Ishikawa (cell line): ENCODE measurements around the gene RRAS2.
A peak's percentile ranks its signal among the peaks of the same experiment; 100 is the strongest.

Experiments
- CEBPB ChIP-seq: IDR thresholded peaks from 2 replicates; pipeline ENCODE4 v1.6.1; 2012
- CREB1 ChIP-seq: IDR thresholded peaks from 2 replicates; pipeline ENCODE4 v1.6.1; 2012; ENCODE audit warnings: low read depth
- EP300 ChIP-seq: IDR thresholded peaks from 2 replicates; pipeline ENCODE4 v1.6.1; 2012; ENCODE audit warnings: borderline replicate concordance
- FOXM1 ChIP-seq: IDR thresholded peaks from 2 replicates; pipeline ENCODE4 v1.6.1; 2012; ENCODE audit warnings: low read depth, borderline replicate concordance
- NFIC ChIP-seq: IDR thresholded peaks from 2 replicates; pipeline ENCODE4 v1.6.1; 2012
- RAD21 ChIP-seq: IDR thresholded peaks from 2 replicates; pipeline ENCODE4 v1.6.1; 2012; ENCODE audit warnings: low read depth
- TAF1 ChIP-seq: IDR thresholded peaks from 2 replicates; pipeline ENCODE4 v1.6.1; 2012; ENCODE audit warnings: low read depth, mild to moderate bottlenecking
- TEAD4 ChIP-seq: IDR thresholded peaks from 2 replicates; pipeline ENCODE4 v1.6.1; 2012
- YY1 ChIP-seq: IDR thresholded peaks from 2 replicates; pipeline ENCODE4 v1.6.1; 2012; ENCODE audit warnings: low read depth
- TF ChIP-seq, protein P1 (sequence below): IDR thresholded peaks from 2 replicates; pipeline ENCODE4 v1.6.1; 2012
- TF ChIP-seq, protein P2 (sequence below): IDR thresholded peaks from 2 replicates; pipeline ENCODE4 v1.6.1; 2012; ENCODE audit warnings: low read depth, mild to moderate bottlenecking

DNA sequence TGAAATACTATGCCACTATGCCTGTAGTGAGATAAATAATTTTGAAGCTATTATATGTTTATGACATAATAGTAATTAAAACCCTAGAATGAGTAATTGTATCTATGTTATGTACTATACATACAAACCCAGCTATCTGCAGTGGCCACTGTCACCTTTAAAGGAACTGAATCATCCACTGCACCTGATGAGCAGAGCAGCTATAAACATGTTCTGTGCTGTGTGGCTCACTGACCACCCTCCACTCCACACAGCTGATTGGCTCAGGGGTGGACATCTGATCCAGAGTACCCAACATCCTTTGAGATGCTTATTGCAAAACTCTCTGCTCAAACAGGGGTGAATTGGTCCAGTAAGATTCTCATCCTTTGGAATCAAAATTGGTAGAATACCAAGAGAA, 19.2 kb upstream of the RRAS2 start:
- TF ChIP-seq RAD21 (no peak), EP300 (no peak), TEAD4 (no peak), NFIC (no peak), TAF1 (no peak), CREB1 (no peak), YY1 (no peak), CEBPB (0 out of 2 replicates have a peak, but pooled peaks have one; percentile 15), FOXM1 (no peak)
- TF ChIP-seq, protein P1, sequence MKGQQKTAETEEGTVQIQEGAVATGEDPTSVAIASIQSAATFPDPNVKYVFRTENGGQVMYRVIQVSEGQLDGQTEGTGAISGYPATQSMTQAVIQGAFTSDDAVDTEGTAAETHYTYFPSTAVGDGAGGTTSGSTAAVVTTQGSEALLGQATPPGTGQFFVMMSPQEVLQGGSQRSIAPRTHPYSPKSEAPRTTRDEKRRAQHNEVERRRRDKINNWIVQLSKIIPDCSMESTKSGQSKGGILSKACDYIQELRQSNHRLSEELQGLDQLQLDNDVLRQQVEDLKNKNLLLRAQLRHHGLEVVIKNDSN: peak; percentile 48; the same call in 1 of the 2 replicates
- TF ChIP-seq, protein P2, sequence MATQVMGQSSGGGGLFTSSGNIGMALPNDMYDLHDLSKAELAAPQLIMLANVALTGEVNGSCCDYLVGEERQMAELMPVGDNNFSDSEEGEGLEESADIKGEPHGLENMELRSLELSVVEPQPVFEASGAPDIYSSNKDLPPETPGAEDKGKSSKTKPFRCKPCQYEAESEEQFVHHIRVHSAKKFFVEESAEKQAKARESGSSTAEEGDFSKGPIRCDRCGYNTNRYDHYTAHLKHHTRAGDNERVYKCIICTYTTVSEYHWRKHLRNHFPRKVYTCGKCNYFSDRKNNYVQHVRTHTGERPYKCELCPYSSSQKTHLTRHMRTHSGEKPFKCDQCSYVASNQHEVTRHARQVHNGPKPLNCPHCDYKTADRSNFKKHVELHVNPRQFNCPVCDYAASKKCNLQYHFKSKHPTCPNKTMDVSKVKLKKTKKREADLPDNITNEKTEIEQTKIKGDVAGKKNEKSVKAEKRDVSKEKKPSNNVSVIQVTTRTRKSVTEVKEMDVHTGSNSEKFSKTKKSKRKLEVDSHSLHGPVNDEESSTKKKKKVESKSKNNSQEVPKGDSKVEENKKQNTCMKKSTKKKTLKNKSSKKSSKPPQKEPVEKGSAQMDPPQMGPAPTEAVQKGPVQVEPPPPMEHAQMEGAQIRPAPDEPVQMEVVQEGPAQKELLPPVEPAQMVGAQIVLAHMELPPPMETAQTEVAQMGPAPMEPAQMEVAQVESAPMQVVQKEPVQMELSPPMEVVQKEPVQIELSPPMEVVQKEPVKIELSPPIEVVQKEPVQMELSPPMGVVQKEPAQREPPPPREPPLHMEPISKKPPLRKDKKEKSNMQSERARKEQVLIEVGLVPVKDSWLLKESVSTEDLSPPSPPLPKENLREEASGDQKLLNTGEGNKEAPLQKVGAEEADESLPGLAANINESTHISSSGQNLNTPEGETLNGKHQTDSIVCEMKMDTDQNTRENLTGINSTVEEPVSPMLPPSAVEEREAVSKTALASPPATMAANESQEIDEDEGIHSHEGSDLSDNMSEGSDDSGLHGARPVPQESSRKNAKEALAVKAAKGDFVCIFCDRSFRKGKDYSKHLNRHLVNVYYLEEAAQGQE: no peak
